K562 (cell line): ENCODE measurements around the gene C2orf42. TPM values are rescaled to one million over a fixed set of nuclear protein-coding genes. Genes with fewer than 3 reads are reported as not detected.

ENCODE experiments used
- MYBL2 ChIP-seq, 2 experiments: fragments of 450-650 bp in 1 of 2; sonication (generic) in 1 of 2; formaldehyde crosslinking in 1 of 2; IDR thresholded peaks; 2 replicates each; pipeline versions ENCODE4 v1.6.1 to v1.8.1; 2017 to 2022; ENCODE audit warnings: borderline replicate concordance in 1 of 2, inconsistent platforms in 1 of 2, low read depth in 1 of 2, mild to moderate bottlenecking in 1 of 2, missing genetic modification reagents in 1 of 2, moderate library complexity in 1 of 2
- NFATC3 ChIP-seq: fragments of 450-650 bp; IDR thresholded peaks from 2 replicates; pipeline ENCODE4 v1.6.1; 2017; ENCODE audit warnings: mild to moderate bottlenecking
- NFIC ChIP-seq: fragments of 450-650 bp; IDR thresholded peaks from 2 replicates; pipeline ENCODE4 v1.6.1; 2017; ENCODE audit warnings: mild to moderate bottlenecking, inconsistent platforms
- SMAD3 ChIP-seq: fragments of 450-650 bp; formaldehyde crosslinking; conservative IDR thresholded peaks from 2 replicates; pipeline ENCODE4 v1.4.0; 2020; ENCODE audit warnings: mild to moderate bottlenecking
- SREBF1 ChIP-seq: fragments of 150-350 bp; IDR thresholded peaks from 2 replicates; pipeline ENCODE4 v1.6.1; 2014; ENCODE audit warnings: antibody characterized with exemption, low read depth, low read length, borderline replicate concordance
- TBL1XR1 ChIP-seq, 2 experiments: IDR thresholded peaks; 2 replicates each; pipeline ENCODE4 v1.6.1; 2012; ENCODE audit warnings: improper control_type of control experiment in 2 of 2, low read length in 2 of 2, mild to moderate bottlenecking in 1 of 2
- TRIM28 ChIP-seq: fragments of 450-650 bp; IDR thresholded peaks from 2 replicates; pipeline ENCODE4 v1.6.1; 2017
- ZNF3 ChIP-seq: fragments of 250-450 bp; sonication (Bioruptor Pico); IDR thresholded peaks from 2 replicates; pipeline ENCODE4 v1.5.0; 2021; ENCODE audit warnings: mild to moderate bottlenecking, moderate library complexity
- polyA plus RNA-seq, 8 experiments: library from polyadenylated mRNA; depleted of rRNA in 4 of 8; stranded (reverse) in 5 of 8; unstranded in 3 of 8; fragments of >200 nt; fragmentation: Nextera tagmentation in 2 of 8; fragmentation: Illumina TruSeq in 1 of 8; extraction: Ambion mirVana in 2 of 8; extraction: Trizol in 1 of 8; gene quantifications; 2 replicates each; pipeline versions ENCODE4 v1.2.1 to v1.2.3, GENCODE V29; 2011 to 2014; ENCODE audit warnings: inconsistent platforms in 1 of 8, missing spikeins in 1 of 8
- total RNA-seq, 7 experiments: library from RNA; depleted of rRNA in 6 of 7; stranded (reverse); fragments of >200 nt in 6 of 7; fragmentation: Illumina TruSeq in 2 of 7; extraction: Trizol in 2 of 7; gene quantifications; 2 replicates each; pipeline versions ENCODE4 v1.2.1 to v1.2.3, GENCODE V29; 2011 to 2021; ENCODE audit warnings: low replicate concordance in 1 of 7
- TF ChIP-seq, protein P1 (sequence below): sonication (generic); formaldehyde crosslinking; IDR thresholded peaks from 2 replicates; pipeline ENCODE4 v1.8.0; 2022; ENCODE audit warnings: mild to moderate bottlenecking, missing genetic modification reagents, borderline replicate concordance
- TF ChIP-seq, protein P2 (sequence below): fragments of 200-800 bp; sonication (Bioruptor generic); IDR thresholded peaks from 2 replicates; pipeline ENCODE4 v1.6.1; 2017; ENCODE audit warnings: missing genetic modification characterization, missing compliant biosample characterization
- TF ChIP-seq, protein P3 (sequence below), 2 experiments: fragments of 450-650 bp; conservative IDR thresholded peaks; 2 replicates each; pipeline ENCODE4 v1.6.1; 2017; ENCODE audit warnings: mild to moderate bottlenecking in 2 of 2, moderate library complexity in 2 of 2
- TF ChIP-seq, protein P4 (sequence below): sonication (generic); formaldehyde crosslinking; IDR thresholded peaks from 2 replicates; pipeline ENCODE4 v1.8.1; 2023; ENCODE audit warnings: mild to moderate bottlenecking, missing genetic modification reagents
- TF ChIP-seq, protein P5 (sequence below): fragments of 450-650 bp; formaldehyde crosslinking; IDR thresholded peaks from 2 replicates; pipeline ENCODE4 v1.4.0; 2020; ENCODE audit warnings: mild to moderate bottlenecking, moderate library complexity
- TF ChIP-seq, protein P6 (sequence below): fragments of 450-650 bp; IDR thresholded peaks from 2 replicates; pipeline ENCODE4 v1.6.1; 2016; ENCODE audit warnings: antibody characterized with exemption

The C2orf42 gene
- total and polyA plus RNA-seq, 9 of the 15 experiments (the other 6 are each of a cell fraction or from before 2014, with no cell fraction given) = 4.6 to 10.9 (median 7.5) TPM

DNA sequence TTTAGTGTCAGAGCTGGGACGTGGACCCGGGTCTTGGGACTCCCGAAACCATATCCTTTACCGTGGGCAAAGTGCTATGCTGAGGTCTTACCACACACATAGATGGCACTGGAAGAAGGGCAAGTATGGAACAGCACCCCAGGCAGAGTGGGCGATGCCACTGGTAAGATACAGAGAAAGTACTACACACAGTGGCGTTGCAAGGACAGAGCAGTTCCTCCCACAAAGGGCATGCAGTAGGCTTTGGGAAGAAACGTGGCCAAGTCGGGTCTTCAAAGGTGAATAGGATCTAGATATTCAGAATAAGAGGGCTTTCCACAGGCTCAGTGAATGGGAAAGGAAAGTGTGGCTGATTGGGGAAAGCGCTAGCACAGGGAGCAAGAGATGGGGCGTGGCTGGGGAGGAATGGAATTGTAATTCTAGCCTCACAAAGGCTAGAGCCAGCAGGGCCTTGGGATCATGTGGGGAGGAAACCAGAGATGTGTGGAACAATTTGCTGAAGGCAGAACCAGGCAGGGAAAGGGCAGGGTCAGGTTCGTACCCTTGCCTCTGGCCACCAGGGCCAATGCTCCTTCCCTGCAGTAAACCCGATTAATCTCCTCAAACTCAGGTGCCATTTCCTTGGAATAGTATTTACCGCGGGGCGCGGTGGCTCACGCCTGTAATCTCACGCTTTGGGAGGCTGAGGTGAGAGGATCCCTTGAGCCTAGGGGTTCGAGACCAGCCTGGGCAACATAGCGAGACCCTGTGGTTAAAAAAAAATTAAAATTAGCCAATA is 67.6 kb downstream of the C2orf42 start (continued):
- TF ChIP-seq, protein P1, sequence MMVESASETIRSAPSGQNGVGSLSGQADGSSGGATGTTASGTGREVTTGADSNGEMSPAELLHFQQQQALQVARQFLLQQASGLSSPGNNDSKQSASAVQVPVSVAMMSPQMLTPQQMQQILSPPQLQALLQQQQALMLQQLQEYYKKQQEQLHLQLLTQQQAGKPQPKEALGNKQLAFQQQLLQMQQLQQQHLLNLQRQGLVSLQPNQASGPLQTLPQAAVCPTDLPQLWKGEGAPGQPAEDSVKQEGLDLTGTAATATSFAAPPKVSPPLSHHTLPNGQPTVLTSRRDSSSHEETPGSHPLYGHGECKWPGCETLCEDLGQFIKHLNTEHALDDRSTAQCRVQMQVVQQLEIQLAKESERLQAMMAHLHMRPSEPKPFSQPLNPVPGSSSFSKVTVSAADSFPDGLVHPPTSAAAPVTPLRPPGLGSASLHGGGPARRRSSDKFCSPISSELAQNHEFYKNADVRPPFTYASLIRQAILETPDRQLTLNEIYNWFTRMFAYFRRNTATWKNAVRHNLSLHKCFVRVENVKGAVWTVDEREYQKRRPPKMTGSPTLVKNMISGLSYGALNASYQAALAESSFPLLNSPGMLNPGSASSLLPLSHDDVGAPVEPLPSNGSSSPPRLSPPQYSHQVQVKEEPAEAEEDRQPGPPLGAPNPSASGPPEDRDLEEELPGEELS (CRISPR knock-in tag) = no peak
- TF ChIP-seq, protein P2, sequence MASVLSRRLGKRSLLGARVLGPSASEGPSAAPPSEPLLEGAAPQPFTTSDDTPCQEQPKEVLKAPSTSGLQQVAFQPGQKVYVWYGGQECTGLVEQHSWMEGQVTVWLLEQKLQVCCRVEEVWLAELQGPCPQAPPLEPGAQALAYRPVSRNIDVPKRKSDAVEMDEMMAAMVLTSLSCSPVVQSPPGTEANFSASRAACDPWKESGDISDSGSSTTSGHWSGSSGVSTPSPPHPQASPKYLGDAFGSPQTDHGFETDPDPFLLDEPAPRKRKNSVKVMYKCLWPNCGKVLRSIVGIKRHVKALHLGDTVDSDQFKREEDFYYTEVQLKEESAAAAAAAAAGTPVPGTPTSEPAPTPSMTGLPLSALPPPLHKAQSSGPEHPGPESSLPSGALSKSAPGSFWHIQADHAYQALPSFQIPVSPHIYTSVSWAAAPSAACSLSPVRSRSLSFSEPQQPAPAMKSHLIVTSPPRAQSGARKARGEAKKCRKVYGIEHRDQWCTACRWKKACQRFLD (CRISPR knock-in tag) = 0 out of 2 replicates have a peak, but pooled peaks have one; percentile 13
- TF ChIP-seq ZNF3 (CRISPR knock-in tag) (no peak), TRIM28 (peak; percentile 16; the same call in 1 of the 2 replicates), NFIC (peak; percentile 16; the same call in 1 of the 2 replicates), NFATC3 (no peak), SMAD3 (CRISPR knock-in tag) (no peak), SREBF1 (0 out of 2 replicates have a peak, but pooled peaks have one; percentile 25), MYBL2 (IDR thresholded peaks at IDR 0.05; ENCODE audit: low read depth) (no peak), MYBL2 (CRISPR knock-in tag; IDR thresholded peaks at IDR 0.05; ENCODE audit: borderline replicate concordance) (no peak), TBL1XR1 (IDR thresholded peaks at IDR 0.05; ENCODE audit: low read length in 2 of 2) (no peak)
- TF ChIP-seq, protein P3, sequence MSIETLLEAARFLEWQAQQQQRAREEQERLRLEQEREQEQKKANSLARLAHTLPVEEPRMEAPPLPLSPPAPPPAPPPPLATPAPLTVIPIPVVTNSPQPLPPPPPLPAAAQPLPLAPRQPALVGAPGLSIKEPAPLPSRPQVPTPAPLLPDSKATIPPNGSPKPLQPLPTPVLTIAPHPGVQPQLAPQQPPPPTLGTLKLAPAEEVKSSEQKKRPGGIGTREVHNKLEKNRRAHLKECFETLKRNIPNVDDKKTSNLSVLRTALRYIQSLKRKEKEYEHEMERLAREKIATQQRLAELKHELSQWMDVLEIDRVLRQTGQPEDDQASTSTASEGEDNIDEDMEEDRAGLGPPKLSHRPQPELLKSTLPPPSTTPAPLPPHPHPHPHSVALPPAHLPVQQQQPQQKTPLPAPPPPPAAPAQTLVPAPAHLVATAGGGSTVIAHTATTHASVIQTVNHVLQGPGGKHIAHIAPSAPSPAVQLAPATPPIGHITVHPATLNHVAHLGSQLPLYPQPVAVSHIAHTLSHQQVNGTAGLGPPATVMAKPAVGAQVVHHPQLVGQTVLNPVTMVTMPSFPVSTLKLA (conservative IDR thresholded peaks at IDR 0.05) = 0 out of 4 replicates have a peak, but pooled peaks of 1 of the 2 experiments have one; percentile 36
- TF ChIP-seq, protein P4, sequence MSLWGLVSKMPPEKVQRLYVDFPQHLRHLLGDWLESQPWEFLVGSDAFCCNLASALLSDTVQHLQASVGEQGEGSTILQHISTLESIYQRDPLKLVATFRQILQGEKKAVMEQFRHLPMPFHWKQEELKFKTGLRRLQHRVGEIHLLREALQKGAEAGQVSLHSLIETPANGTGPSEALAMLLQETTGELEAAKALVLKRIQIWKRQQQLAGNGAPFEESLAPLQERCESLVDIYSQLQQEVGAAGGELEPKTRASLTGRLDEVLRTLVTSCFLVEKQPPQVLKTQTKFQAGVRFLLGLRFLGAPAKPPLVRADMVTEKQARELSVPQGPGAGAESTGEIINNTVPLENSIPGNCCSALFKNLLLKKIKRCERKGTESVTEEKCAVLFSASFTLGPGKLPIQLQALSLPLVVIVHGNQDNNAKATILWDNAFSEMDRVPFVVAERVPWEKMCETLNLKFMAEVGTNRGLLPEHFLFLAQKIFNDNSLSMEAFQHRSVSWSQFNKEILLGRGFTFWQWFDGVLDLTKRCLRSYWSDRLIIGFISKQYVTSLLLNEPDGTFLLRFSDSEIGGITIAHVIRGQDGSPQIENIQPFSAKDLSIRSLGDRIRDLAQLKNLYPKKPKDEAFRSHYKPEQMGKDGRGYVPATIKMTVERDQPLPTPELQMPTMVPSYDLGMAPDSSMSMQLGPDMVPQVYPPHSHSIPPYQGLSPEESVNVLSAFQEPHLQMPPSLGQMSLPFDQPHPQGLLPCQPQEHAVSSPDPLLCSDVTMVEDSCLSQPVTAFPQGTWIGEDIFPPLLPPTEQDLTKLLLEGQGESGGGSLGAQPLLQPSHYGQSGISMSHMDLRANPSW (CRISPR knock-in tag) = peak; percentile 49; the same call in 1 of the 2 replicates
- TF ChIP-seq, protein P5, sequence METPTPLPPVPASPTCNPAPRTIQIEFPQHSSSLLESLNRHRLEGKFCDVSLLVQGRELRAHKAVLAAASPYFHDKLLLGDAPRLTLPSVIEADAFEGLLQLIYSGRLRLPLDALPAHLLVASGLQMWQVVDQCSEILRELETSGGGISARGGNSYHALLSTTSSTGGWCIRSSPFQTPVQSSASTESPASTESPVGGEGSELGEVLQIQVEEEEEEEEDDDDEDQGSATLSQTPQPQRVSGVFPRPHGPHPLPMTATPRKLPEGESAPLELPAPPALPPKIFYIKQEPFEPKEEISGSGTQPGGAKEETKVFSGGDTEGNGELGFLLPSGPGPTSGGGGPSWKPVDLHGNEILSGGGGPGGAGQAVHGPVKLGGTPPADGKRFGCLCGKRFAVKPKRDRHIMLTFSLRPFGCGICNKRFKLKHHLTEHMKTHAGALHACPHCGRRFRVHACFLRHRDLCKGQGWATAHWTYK (CRISPR knock-in tag) = peak; percentile 65; the same call in 1 of the 2 replicates
- TF ChIP-seq, protein P6, sequence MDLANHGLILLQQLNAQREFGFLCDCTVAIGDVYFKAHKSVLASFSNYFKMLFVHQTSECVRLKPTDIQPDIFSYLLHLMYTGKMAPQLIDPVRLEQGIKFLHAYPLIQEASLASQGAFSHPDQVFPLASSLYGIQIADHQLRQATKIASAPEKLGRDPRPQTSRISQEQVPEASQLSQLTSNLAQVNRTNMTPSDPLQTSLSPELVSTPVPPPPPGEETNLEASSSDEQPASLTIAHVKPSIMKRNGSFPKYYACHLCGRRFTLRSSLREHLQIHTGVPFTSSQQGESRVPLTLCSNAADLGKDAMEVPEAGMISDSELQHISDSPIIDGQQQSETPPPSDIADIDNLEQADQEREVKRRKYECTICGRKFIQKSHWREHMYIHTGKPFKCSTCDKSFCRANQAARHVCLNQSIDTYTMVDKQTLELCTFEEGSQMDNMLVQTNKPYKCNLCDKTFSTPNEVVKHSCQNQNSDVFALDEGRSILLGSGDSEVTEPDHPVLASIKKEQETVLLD = peak; percentile 64; the same call in 1 of the 2 replicates
